Right forelimb (tissue), 1 donor: ENCODE results near the gene CCDC50.

Experiments
- DNase-seq: peaks from one replicate; pipeline ENCODE4 v3.0.0-alpha.2; 2018

Gene CCDC50

DNA sequence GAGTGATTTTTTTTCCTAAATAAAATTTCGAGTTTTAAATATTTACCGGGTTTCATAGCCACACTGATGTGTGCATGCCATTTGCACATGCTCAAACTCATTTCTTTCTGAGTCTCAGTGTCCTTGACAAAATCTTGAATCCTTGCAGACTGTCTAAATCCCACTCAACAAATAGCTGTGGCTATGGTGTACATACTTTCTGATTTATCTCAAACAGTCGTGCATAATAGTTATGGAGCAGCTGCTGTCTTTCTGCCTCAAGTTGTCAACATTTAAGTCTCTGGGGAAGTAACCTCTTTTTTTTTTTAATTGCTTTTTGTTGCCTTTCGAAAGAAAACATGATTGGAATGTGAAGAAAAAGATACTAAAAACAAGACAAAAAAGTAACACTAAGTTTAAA, 53.9 kb downstream of the CCDC50 start:
- no peak for DNase-seq

GRCh38 chr3:191385101-191385500, 55.9 kb downstream of the CCDC50 start:
- no peak for DNase-seq

DNA sequence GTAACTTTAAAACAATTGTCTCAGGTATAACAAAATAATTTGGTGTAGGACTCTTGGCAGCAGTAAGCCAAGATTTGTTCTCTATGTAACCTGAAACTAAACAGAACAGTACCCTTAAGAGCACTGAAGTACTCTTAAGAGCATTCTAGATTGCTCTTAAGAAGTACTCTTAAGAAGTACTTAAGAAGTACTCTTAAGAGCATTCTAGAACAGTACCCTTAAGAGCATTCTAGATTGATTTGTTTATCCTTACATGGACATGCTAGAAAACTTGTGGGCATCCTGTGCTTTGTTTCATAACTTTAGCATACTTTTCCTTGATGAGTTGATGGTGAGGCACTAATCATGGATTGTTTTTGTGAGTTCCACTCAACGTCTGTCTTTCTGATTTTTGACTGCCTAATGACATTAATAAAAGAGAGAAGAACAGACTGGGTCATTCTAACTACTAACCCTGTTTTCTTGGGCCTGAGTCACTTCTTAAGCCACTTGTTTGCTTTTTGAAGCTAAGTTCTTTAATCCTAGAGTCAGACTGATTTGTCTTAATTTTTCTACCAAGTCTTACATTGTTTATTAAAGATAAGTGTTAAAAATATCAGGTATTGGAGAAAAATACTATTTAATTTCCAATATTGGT, 58.4 kb downstream of the CCDC50 start:
- DNase-seq, result no peak

GRCh38 chr3:191388823-191389222, 59.6 kb downstream of the CCDC50 start:
- no peak for DNase-seq

DNA sequence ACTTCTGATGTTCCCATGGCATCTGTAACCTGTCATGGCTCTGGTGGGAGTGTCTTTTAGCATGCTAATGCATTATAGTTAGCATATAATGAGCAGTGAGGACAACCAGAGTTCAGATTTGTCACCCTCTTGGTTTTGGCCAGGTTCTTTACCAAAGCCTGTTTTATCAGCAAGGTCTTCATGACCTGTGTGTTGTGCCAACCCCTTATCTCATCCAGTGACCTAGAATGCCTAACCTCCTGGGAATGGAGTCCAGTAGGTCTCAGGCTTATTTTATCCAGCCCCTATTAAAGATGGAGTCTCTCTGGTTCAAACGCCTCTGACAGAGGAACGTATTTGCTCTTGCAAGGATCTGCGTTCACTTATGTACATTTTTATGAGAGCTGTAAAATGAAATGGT, 61.4 kb downstream of the CCDC50 start:
- DNase-seq, result no peak

GRCh38 chr3:191391861-191392808, 62.9 kb downstream of the CCDC50 start:
- DNase-seq, result no peak

- DNase-seq, result no peak
Observed at GRCh38 chr3:191393146-191393545, 64.0 kb downstream of the CCDC50 start.

GRCh38 chr3:191397771-191398170, 68.6 kb downstream of the CCDC50 start:
- DNase-seq, result no peak

GRCh38 chr3:191398607-191399006, 69.4 kb downstream of the CCDC50 start:
- DNase-seq, result no peak

DNA sequence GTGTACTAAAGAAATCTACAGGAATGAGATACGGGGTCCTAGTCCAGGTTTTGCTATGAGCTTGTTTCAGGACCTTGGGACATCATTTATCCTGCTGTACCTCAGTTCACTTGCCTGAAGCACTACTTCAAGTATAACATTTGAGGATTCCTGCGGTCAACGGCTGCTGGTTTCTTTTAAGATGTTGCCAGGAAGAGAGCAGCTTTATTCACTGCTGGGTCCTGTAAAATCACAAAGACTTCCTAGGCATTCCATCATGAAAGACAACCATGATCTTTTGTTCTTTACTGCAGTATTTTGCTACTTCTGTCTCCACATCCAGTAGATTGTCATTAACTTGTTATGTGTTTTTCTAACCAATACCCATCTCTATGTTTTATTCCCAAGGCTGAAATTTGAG, 70.7 kb downstream of the CCDC50 start:
- no peak for DNase-seq

DNA sequence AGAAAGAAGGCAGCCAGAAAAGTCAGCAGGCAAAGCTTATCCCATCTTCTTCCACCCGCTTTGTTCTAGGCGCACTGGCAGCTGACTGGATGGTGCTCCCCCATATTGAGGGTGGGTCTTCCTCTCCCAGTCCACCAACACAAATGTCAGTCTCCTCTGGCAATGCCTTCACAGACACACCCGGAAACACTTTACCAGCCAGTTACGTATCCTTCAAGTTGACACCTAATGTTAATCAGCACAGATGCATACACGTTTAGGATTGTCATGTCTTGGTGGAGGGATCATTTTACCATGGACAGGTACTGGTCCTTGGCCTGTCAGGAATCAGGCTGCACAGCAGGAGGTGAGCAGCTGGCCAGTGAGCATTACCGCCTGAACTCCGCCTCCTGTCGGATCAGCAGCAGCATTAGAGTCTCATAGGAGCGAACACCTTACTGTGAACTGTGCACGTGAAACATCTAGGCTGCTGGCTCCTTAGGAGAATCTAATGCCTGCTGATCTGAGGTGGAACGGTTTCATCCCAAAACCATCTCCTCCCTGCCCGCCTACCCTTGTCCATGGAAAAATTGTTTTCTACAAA, 72.7 kb downstream of the CCDC50 start:
- DNase-seq, result no peak

GRCh38 chr3:191409791-191410359, 80.7 kb downstream of the CCDC50 start:
- no peak for DNase-seq

DNA sequence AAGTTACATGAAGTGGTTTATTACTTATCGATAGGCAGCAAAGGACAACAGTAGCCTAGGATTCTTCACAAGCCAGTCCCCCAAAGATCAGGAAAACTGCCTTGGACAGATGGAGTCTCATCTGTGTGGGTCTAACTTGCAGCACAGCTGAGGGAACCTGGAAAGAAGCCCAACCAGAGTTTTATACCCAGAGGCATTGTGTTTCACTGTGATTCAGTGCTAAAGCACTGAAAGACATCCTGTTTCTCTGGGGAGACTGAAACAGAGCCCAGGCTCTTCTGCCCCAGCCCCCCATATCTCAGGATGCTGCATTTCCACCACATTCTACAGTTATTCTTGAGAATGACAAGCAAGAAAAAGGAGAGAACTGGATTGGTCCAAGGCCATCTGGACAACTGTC, 83.6 kb downstream of the CCDC50 start:
- no peak for DNase-seq

DNA sequence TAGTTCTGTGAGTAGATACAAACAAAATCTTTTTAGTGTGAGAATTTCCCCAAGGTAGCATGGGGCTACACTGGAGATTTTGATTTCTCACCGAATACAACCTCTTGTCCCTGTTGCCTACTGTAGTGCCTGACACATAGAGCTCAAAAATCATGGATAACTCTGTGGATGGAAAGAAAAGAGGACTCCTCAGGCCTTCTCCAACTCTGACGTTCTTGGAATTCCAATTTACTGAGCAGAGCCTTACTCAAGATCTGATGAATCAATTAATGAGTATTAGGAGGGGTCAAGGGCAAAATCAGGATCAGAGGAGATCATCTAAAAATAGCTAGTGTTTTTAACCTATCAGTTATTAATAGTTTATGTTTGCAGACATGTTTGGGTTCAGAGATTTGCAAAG, 85.1 kb downstream of the CCDC50 start:
- DNase-seq, result no peak

- no peak for DNase-seq
Observed at GRCh38 chr3:191414732-191415131, 85.5 kb downstream of the CCDC50 start.

DNA sequence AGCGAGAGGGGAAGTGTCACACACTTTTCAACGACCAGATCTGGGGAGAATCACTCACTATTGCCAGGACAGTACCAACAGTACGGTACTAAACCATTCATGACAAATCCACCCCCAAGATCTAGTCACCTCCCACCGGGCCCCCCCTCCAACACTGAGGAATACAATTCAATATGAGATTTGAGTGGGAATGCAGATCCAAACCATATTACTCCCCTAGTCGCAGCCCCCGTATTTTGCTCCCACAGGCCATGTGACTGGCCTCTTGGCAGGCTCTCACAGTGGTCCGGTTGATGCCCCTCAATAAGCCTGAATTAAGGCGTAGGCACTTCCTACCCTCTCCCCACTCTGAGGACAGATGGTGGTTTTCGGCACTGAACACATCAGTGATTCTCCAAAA, 86.4 kb downstream of the CCDC50 start:
- DNase-seq, result no peak

DNA sequence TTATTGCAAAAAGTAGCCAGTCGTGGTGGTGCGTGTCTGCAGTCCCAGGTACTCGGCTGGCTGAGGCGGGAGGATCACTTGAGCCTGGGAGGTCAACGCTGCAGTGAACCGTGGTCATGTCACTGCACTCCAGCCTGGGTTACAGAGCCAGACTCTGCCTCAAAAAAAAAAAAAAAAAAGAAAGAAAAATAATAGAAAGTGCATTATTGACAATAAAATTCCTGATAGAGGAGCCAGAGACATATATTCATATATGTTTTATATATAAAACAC, 88.2 kb downstream of the CCDC50 start:
- no peak for DNase-seq

GRCh38 chr3:191420771-191421170, 91.6 kb downstream of the CCDC50 start:
- DNase-seq, result no peak

DNA sequence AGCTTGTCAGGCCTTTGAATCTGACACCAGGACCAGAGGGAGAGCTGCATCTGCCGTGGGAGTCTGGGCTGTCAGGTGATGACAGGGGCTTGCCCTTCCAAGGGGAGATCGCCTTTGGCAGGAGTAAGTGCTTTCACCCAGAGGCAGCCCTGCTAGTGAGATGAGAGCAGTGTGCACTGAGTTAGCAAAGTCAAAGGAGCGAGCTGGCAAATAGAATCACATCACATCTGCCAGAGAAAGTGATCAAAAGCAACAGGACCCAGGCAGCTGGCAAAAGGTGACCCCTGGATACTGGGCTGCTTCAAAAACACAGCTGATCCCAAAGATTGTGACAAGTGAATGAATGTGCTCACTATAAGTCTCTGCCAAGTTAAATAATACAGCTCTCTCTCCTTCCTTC, 95.7 kb downstream of the CCDC50 start:
- DNase-seq, result no peak

- no peak for DNase-seq
Observed at GRCh38 chr3:191425322-191425734, 96.1 kb downstream of the CCDC50 start.

GRCh38 chr3:191426311-191426710, 97.1 kb downstream of the CCDC50 start:
- DNase-seq, result no peak

- no peak for DNase-seq
Observed at GRCh38 chr3:191428177-191428576, 99.0 kb downstream of the CCDC50 start.

DNA sequence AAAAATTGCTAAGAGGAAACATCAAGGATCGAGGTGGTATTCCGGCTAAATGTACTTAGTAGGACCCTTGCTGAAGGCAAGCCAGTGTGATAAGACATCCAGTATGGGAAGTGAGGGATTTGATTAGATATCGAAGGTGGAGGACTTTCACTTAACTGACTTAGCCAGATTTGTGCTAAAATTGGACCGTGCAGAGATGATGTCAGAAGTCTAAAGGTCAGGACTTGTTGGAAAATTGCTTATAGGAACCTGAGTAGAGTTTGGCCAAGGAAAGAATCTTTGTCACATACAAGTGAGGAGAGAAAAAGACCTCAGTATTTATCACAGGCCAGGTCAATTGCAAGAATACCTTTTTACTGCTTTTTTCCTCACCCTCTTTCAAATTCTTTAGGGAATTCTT, 100.9 kb downstream of the CCDC50 start:
- DNase-seq, result no peak
